ENCODE data around the gene METTL9. TPM values are rescaled to one million over a fixed set of nuclear protein-coding genes. Genes with fewer than 3 reads are reported as not detected.

The METTL9 gene
- total and polyA plus RNA-seq, 4 donors = 9.3 to 57.3 (median 17.2) TPM

- Histone ChIP-seq H3K4me1 (ENCODE audit: control insufficient read depth in 4 of 4, insufficient read depth in 4 of 4, low read length in 3 of 4) (peaks cover 0 to 4% (median 0%) of the 10 kb centered on the region in 4 donors), H3K27ac (ENCODE audit: low read depth in 1 of 2, low read length in 2 of 2) (no peak overlapping the region), H3K9me3 (ENCODE audit: control insufficient read depth in 4 of 4, low read length in 3 of 4) (no peaks in the 10 kb centered on the region), H3K4me3 (ENCODE audit: low read depth in 1 of 3, low read length in 3 of 3) (no peak overlapping the region), H3K27me3 (ENCODE audit: control insufficient read depth in 4 of 4, insufficient read depth in 4 of 4, low read length in 3 of 4) (no peaks in the 10 kb centered on the region), H3K9ac (ENCODE audit: low read depth in 1 of 2, low read length in 2 of 2) (no peak overlapping the region), H3K36me3 (ENCODE audit: control insufficient read depth in 4 of 4, insufficient read depth in 3 of 4, low read depth in 1 of 4, low read length in 3 of 4) (peaks cover 0 to 3% (median 3%) of the 10 kb centered on the region in 4 donors)
- TF ChIP-seq REST (IDR thresholded peaks at IDR 0.05) = no peak
- 96% methylated on average over 2 of the region's 2 CpGs for WGBS
- DNase-seq (ENCODE audit: low spot score) = no peak
These were observed 14.4 kb downstream of the METTL9 start for GRCh38 chr16:21613781-21614180.

- peaks cover 0 to 4% (median 0%) of the 10 kb centered on the region in 4 donors for H3K4me1 ChIP-seq (ENCODE audit: control insufficient read depth in 4 of 4, insufficient read depth in 4 of 4, low read length in 3 of 4)
- no peak for DNase-seq (ENCODE audit: low spot score)
- H3K36me3 ChIP-seq (ENCODE audit: control insufficient read depth in 4 of 4, insufficient read depth in 3 of 4, low read depth in 1 of 4, low read length in 3 of 4) = peaks cover 0 to 4% (median 3%) of the 10 kb centered on the region in 4 donors
- H3K27me3 ChIP-seq (ENCODE audit: control insufficient read depth in 4 of 4, insufficient read depth in 4 of 4, low read length in 3 of 4) = no peaks in the 10 kb centered on the region
- H3K9me3 ChIP-seq (ENCODE audit: control insufficient read depth in 4 of 4, low read length in 3 of 4) = no peaks in the 10 kb centered on the region
- no peak overlapping the region for H3K9ac ChIP-seq (ENCODE audit: low read depth in 1 of 2, low read length in 2 of 2)
- TF ChIP-seq YY1 (IDR thresholded peaks at IDR 0.05) (no peak), REST (IDR thresholded peaks at IDR 0.05) (no peak), CTCF (IDR thresholded peaks at IDR 0.05; ENCODE audit: low read depth, low read length, missing input control) (no peak), TAF1 (conservative IDR thresholded peaks at IDR 0.05) (no peak), RAD21 (IDR thresholded peaks at IDR 0.05) (no peak), ATF3 (IDR thresholded peaks at IDR 0.05) (no peak), HNF4G (IDR thresholded peaks at IDR 0.05) (no peak), HNF4A (conservative IDR thresholded peaks at IDR 0.05) (no peak), MAX (IDR thresholded peaks at IDR 0.05) (no peak)
- H3K27ac ChIP-seq (ENCODE audit: low read depth in 1 of 2, low read length in 2 of 2) = no peak overlapping the region
- WGBS = 99% methylated on average over 3 of the region's 3 CpGs
- H3K4me3 ChIP-seq (ENCODE audit: low read depth in 1 of 3, low read length in 3 of 3) = no peak overlapping the region
These were observed 15.5 kb downstream of the METTL9 start for GRCh38 chr16:21614896-21615295.
